ENCODE data around the gene GLIPR2. TPM values are rescaled to one million over a fixed set of nuclear protein-coding genes. Genes with fewer than 3 reads are reported as not detected.

GLIPR2 gene
- total and polyA plus RNA-seq, 2 of the 13 experiments (the other 11 are each of a cell fraction or from before 2014, with no cell fraction given) = 0.08 to 0.42 TPM

GRCh38 chr9:36207546-36208012, 71.0 kb downstream of the GLIPR2 start (continued):
- TF ChIP-seq ZNF276 (CRISPR knock-in tag; IDR thresholded peaks at IDR 0.05; ENCODE audit: low read depth) (no peak), ZNF549 (CRISPR knock-in tag; IDR thresholded peaks at IDR 0.05) (no peak), ZNF784 (CRISPR knock-in tag; IDR thresholded peaks at IDR 0.05; ENCODE audit: borderline replicate concordance) (no peak), KDM4B (CRISPR knock-in tag; IDR thresholded peaks at IDR 0.05) (no peak), PPARG (CRISPR knock-in tag; conservative IDR thresholded peaks at IDR 0.05) (0 out of 2 replicates have a peak, but pooled peaks have one; percentile 25), ZNF879 (CRISPR knock-in tag; IDR thresholded peaks at IDR 0.05) (no peak), MEIS2 (CRISPR knock-in tag; IDR thresholded peaks at IDR 0.05) (no peak), ZNF713 (CRISPR knock-in tag; IDR thresholded peaks at IDR 0.05) (no peak), ZNF224 (CRISPR knock-in tag; IDR thresholded peaks at IDR 0.05) (no peak), ZNF232 (CRISPR knock-in tag; IDR thresholded peaks at IDR 0.05; ENCODE audit: borderline replicate concordance) (no peak), ZNF142 (CRISPR knock-in tag; IDR thresholded peaks at IDR 0.05) (no peak), ZNF383 (CRISPR knock-in tag; IDR thresholded peaks at IDR 0.05; ENCODE audit: borderline replicate concordance) (no peak), LCORL (IDR thresholded peaks at IDR 0.05) (no peak), LCORL (CRISPR knock-in tag; IDR thresholded peaks at IDR 0.05) (no peak), ZNF280D (CRISPR knock-in tag; IDR thresholded peaks at IDR 0.05) (no peak), ELK4 (CRISPR knock-in tag; IDR thresholded peaks at IDR 0.05; ENCODE audit: borderline replicate concordance) (no peak), ATF7-NPFF (CRISPR knock-in tag; IDR thresholded peaks at IDR 0.05; ENCODE audit: low read depth) (no peak)
